GM23248 (cell line): ENCODE measurements around the gene RARG. TPM values are rescaled to one million over a fixed set of nuclear protein-coding genes. Genes with fewer than 3 reads are reported as not detected.
"Not testable (repeated sequence)": the region's sequence is repeated elsewhere in the genome, so short reads cannot be mapped to it uniquely, and the experiment has no call there.

ENCODE experiments used
- DNase-seq: peaks from one replicate; pipeline ENCODE4 v3.0.0-alpha.2; 2015
- H2AFZ ChIP-seq: fragments of 200-600 bp; sonication (generic); 2 replicates; pipeline ENCODE4 v1.6.1; 2016; ENCODE audit warnings: antibody characterized with exemption
- H3F3A ChIP-seq: fragments of 200-600 bp; sonication (generic); 2 replicates; pipeline ENCODE4 v1.6.1; 2016; ENCODE audit warnings: mild to moderate bottlenecking, antibody characterized with exemption, mixed run types; ENCODE audit not compliant: insufficient read depth
- H3K27ac ChIP-seq: fragments of 200-600 bp; sonication (generic); 2 replicates; pipeline ENCODE4 v1.5.1; 2016; ENCODE audit warnings: mild to moderate bottlenecking
- H3K27me3 ChIP-seq: fragments of 200-600 bp; sonication (generic); replicated peaks from 2 replicates; pipeline ENCODE4 v1.6.1; 2016; ENCODE audit warnings: mild to moderate bottlenecking; ENCODE audit not compliant: insufficient read depth
- H3K36me3 ChIP-seq: fragments of 200-600 bp; sonication (generic); 2 replicates; pipeline ENCODE4 v1.6.1; 2016; ENCODE audit warnings: low read depth, mild to moderate bottlenecking
- H3K4me1 ChIP-seq: fragments of 200-600 bp; sonication (generic); 2 replicates; pipeline ENCODE4 v1.6.1; 2016; ENCODE audit warnings: mild to moderate bottlenecking; ENCODE audit not compliant: insufficient read depth
- H3K4me2 ChIP-seq: fragments of 200-600 bp; sonication (generic); one replicate; pipeline ENCODE4 v1.6.1; 2016; ENCODE audit warnings: mild to moderate bottlenecking; ENCODE audit not compliant: unreplicated experiment
- H3K4me3 ChIP-seq: fragments of 200-600 bp; sonication (generic); 2 replicates; pipeline ENCODE4 v1.5.1; 2016; ENCODE audit warnings: mild to moderate bottlenecking
- H3K79me2 ChIP-seq: fragments of 200-600 bp; sonication (generic); 2 replicates; pipeline ENCODE4 v1.6.1; 2016; ENCODE audit warnings: mild to moderate bottlenecking; ENCODE audit not compliant: insufficient read depth
- H3K9ac ChIP-seq: fragments of 200-600 bp; sonication (generic); 2 replicates; pipeline ENCODE4 v1.6.1; 2016; ENCODE audit warnings: mild to moderate bottlenecking
- H3K9me2 ChIP-seq: fragments of 200-600 bp; sonication (generic); 2 replicates; pipeline ENCODE4 v1.6.1; 2016; ENCODE audit warnings: mixed run types, mild to moderate bottlenecking, moderate library complexity; ENCODE audit not compliant: insufficient read depth
- H3K9me3 ChIP-seq: fragments of 200-600 bp; sonication (generic); one replicate; pipeline ENCODE4 v1.6.1; 2017; ENCODE audit warnings: low read depth
- H4K20me1 ChIP-seq: fragments of 200-600 bp; sonication (generic); 2 replicates; pipeline ENCODE4 v1.6.0; 2016; ENCODE audit not compliant: insufficient read depth
- EZH2 ChIP-seq: fragments of 200-600 bp; sonication (generic); IDR thresholded peaks from 2 replicates; pipeline ENCODE4 v1.6.1; 2018; ENCODE audit warnings: antibody characterized with exemption, mild to moderate bottlenecking; ENCODE audit not compliant: insufficient read depth, poor library complexity, severe bottlenecking
- EZH2phosphoT487 ChIP-seq: fragments of 200-600 bp; sonication (generic); IDR thresholded peaks from 2 replicates; pipeline ENCODE4 v1.6.1; 2018; ENCODE audit warnings: antibody characterized with exemption, moderate library complexity, mild to moderate bottlenecking, low read depth; ENCODE audit not compliant: insufficient read depth
- WGBS, 2 experiments: methylation state at CpG; one replicate each; pipeline ENCODE4 v1.1.6; 2015 to 2017; ENCODE audit warnings: low lambda C conversion rate in 2 of 2, low coverage in 1 of 2; ENCODE audit errors: missing lambda C conversion rate in 2 of 2; 5-methylcytosine and 5-hydroxymethylcytosine counted together
- in situ Hi-C: fragments of 300-500 bp; cut with MboI; formaldehyde crosslinking; loops from 2 replicates; pipeline ENCODE4 v1.15.0; 2020
- polyA plus RNA-seq: library from polyadenylated mRNA; unstranded; fragments of >200 nt; fragmentation: Nextera tagmentation; extraction: Ambion mirVana; gene quantifications from 2 replicates; pipeline ENCODE4 v1.2.1, GENCODE V29; 2016
- total RNA-seq: library from RNA; depleted of rRNA; stranded (reverse); fragments of >200 nt; shearing (Covaris generic); gene quantifications from 2 replicates; pipeline ENCODE4 v1.2.3, GENCODE V29; 2014; rRNA removed

Gene RARG
- total and polyA plus RNA-seq, 2 experiments from 2014 or later: 75.3 to 116 TPM

- Histone ChIP-seq H3K4me2 (no peak overlapping the region), H3K36me3 (no peaks in the 10 kb centered on the region; the same call in none of the 2 replicates), H3K4me1 (peaks cover 8% of the 10 kb centered on the region), H3K9me2 (no peaks in the 10 kb centered on the region), H3F3A (0 out of 2 replicates have a peak, but pooled peaks cover 2% of the 10 kb centered on the region), H3K79me2 (no peaks in the 10 kb centered on the region), H2AFZ (no peak overlapping the region), H4K20me1 (no peaks in the 10 kb centered on the region), H3K9me3 (no peaks in the 10 kb centered on the region), H3K9ac (no peak overlapping the region), H3K4me3 (no peak overlapping the region), H3K27me3 (no peaks in the 10 kb centered on the region), H3K27ac (no peak overlapping the region)
- TF ChIP-seq EZH2phosphoT487: no peak
- TF ChIP-seq EZH2: no peak
- in situ Hi-C loops: no loop called here
- DNase-seq: no peak
Observed at GRCh38 chr12:53166837-53167236, 65.2 kb downstream of the RARG start.

DNA sequence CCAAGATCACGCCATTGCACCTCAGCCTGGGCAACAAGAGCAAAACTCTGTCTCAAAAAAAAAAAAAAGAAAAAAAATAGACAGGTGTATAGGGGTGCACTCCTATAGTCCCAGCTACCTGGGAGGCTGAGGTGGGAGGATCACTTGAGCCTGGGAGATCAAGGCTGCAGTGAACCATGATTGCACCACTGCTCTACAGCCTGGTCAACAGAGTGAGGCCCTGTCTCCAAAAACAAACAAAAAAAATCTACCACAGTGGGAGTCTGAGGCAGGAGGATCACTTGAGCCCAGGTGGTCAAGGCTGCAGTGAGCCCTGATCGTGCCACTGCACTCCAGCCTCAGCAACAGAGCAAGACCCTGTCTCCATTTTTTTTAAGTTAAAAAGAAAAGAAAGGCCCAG, 69.0 kb downstream of the RARG start:
- H3K4me3 ChIP-seq, H3K36me3 ChIP-seq, H3K79me2 ChIP-seq, H2AFZ ChIP-seq, H3K4me2 ChIP-seq, H3K4me1 ChIP-seq, H3K27ac ChIP-seq, H3F3A ChIP-seq, H3K9me2 ChIP-seq, H3K9me3 ChIP-seq, in situ Hi-C loops, H3K27me3 ChIP-seq, DNase-seq, H3K9ac ChIP-seq, H4K20me1 ChIP-seq: not testable (repeated sequence)
- 96% methylated on average over 2 of the region's 2 CpGs for WGBS, 2 experiments

GRCh38 chr12:53161119-53161911, 70.7 kb downstream of the RARG start:
- no peak overlapping the region for H3K4me3 ChIP-seq
- no peak overlapping the region for H3K27ac ChIP-seq
- no peaks in the 10 kb centered on the region for H3K27me3 ChIP-seq
- no peak for DNase-seq
- in situ Hi-C loops: no loop called here
- no peaks in the 10 kb centered on the region for H3K9me3 ChIP-seq
- H3K9me2 ChIP-seq: no peaks in the 10 kb centered on the region
- no peak overlapping the region for H3K4me2 ChIP-seq
- no peaks in the 10 kb centered on the region for H4K20me1 ChIP-seq
- no peaks in the 10 kb centered on the region for H3K79me2 ChIP-seq
- H3K36me3 ChIP-seq: peaks cover 11% of the 10 kb centered on the region
- no peak for TF ChIP-seq EZH2
- TF ChIP-seq EZH2phosphoT487: no peak
- H3K9ac ChIP-seq: no peak overlapping the region
- 89 to 93% methylated on average over 8 of the region's 8 CpGs for WGBS, 2 experiments
- no peak overlapping the region for H2AFZ ChIP-seq
- H3K4me1 ChIP-seq: no peaks in the 10 kb centered on the region
- H3F3A ChIP-seq: no peaks in the 10 kb centered on the region

GRCh38 chr12:53160673-53161072, 71.3 kb downstream of the RARG start:
- peaks cover 11% of the 10 kb centered on the region for H3K36me3 ChIP-seq
- no peak overlapping the region for H2AFZ ChIP-seq
- H4K20me1 ChIP-seq: no peaks in the 10 kb centered on the region
- H3K9me3 ChIP-seq: no peaks in the 10 kb centered on the region
- in situ Hi-C loops: no loop called here
- no peaks in the 10 kb centered on the region for H3F3A ChIP-seq
- H3K79me2 ChIP-seq: no peaks in the 10 kb centered on the region
- no peaks in the 10 kb centered on the region for H3K4me1 ChIP-seq
- peak; percentile 10 for DNase-seq
- no peaks in the 10 kb centered on the region for H3K27me3 ChIP-seq
- no peaks in the 10 kb centered on the region for H3K9me2 ChIP-seq
- no peak overlapping the region for H3K9ac ChIP-seq
- no peak overlapping the region for H3K4me2 ChIP-seq
- 77 to 83% methylated on average over 2 of the region's 2 CpGs for WGBS, 2 experiments
- no peak overlapping the region for H3K27ac ChIP-seq
- no peak for TF ChIP-seq EZH2phosphoT487
- TF ChIP-seq EZH2: no peak
- H3K4me3 ChIP-seq: no peak overlapping the region

Other genes with a start within 250 kb of the RARG start
- gene EIF4B, start 225.8 kb downstream of the RARG start, total RNA-seq: 436 and 501 TPM in 2 replicates
- gene EIF4B, start 225.8 kb downstream of the RARG start, polyA plus RNA-seq: 73.4 and 74.8 TPM in 2 replicates
- 41.6 and 48.6 TPM in 2 replicates for gene TNS2, start 182.1 kb downstream of the RARG start, total RNA-seq
- 24.1 and 26.1 TPM in 2 replicates for gene TNS2, start 182.1 kb downstream of the RARG start, polyA plus RNA-seq
- 42.5 and 48.7 TPM in 2 replicates for gene SPRYD3, start 152.8 kb downstream of the RARG start, total RNA-seq
- 54.7 and 55.5 TPM in 2 replicates for gene SPRYD3, start 152.8 kb downstream of the RARG start, polyA plus RNA-seq
- 1,132 and 1,614 TPM in 2 replicates for gene IGFBP6, start 134.5 kb downstream of the RARG start, total RNA-seq
- 1,827 and 1,899 TPM in 2 replicates for gene IGFBP6, start 134.5 kb downstream of the RARG start, polyA plus RNA-seq
- not detected in 2 replicates for gene SOAT2, start 128.7 kb downstream of the RARG start, total RNA-seq
- gene SOAT2, start 128.7 kb downstream of the RARG start, polyA plus RNA-seq: 0.33 and 0.43 TPM in 2 replicates
- 5.1 and 6.5 TPM in 2 replicates for gene ZNF740, start 51.5 kb downstream of the RARG start, total RNA-seq
- gene ZNF740, start 51.5 kb downstream of the RARG start, polyA plus RNA-seq: 2.8 and 3.9 TPM in 2 replicates
- gene CSAD, start 51.3 kb downstream of the RARG start, total RNA-seq: 13.4 and 14.2 TPM in 2 replicates
- 6.1 and 8.6 TPM in 2 replicates for gene CSAD, start 51.3 kb downstream of the RARG start, polyA plus RNA-seq
- gene ITGB7, start 25.0 kb downstream of the RARG start, total RNA-seq: 1.4 and 2.4 TPM in 2 replicates
- gene ITGB7, start 25.0 kb downstream of the RARG start, polyA plus RNA-seq: 0.84 and 1.2 TPM in 2 replicates
- 5.6 and 8.5 TPM in 2 replicates for gene ESPL1, start 36.1 kb upstream of the RARG start, total RNA-seq
- 2.0 and 3.3 TPM in 2 replicates for gene ESPL1, start 36.1 kb upstream of the RARG start, polyA plus RNA-seq
- 380 and 393 TPM in 2 replicates for gene PFDN5, start 63.3 kb upstream of the RARG start, total RNA-seq
- 609 and 625 TPM in 2 replicates for gene PFDN5, start 63.3 kb upstream of the RARG start, polyA plus RNA-seq
- 39.6 and 48.9 TPM in 2 replicates for gene MYG1, start 67.5 kb upstream of the RARG start, total RNA-seq
- gene MYG1, start 67.5 kb upstream of the RARG start, polyA plus RNA-seq: 47.8 and 52.4 TPM in 2 replicates
- 63.4 and 72.0 TPM in 2 replicates for gene AAAS, start 89.4 kb upstream of the RARG start, total RNA-seq
- 46.6 and 49.7 TPM in 2 replicates for gene AAAS, start 89.4 kb upstream of the RARG start, polyA plus RNA-seq
- not detected in 2 replicates for gene SP7, start 104.1 kb upstream of the RARG start, total RNA-seq
- gene SP7, start 104.1 kb upstream of the RARG start, polyA plus RNA-seq: not detected in 2 replicates
- gene SP1, start 148.0 kb upstream of the RARG start, total RNA-seq: 30.3 and 37.8 TPM in 2 replicates
- gene SP1, start 148.0 kb upstream of the RARG start, polyA plus RNA-seq: 3.6 and 3.8 TPM in 2 replicates
- gene AMHR2, start 191.6 kb upstream of the RARG start, total RNA-seq: not detected in 2 replicates
- not detected in 2 replicates for gene AMHR2, start 191.6 kb upstream of the RARG start, polyA plus RNA-seq
- gene PRR13, start 209.5 kb upstream of the RARG start, total RNA-seq: 35.3 and 42.4 TPM in 2 replicates
- gene PRR13, start 209.5 kb upstream of the RARG start, polyA plus RNA-seq: 217 and 221 TPM in 2 replicates
- 143 TPM in 2 replicates for gene PCBP2, start 219.9 kb upstream of the RARG start, total RNA-seq
- 94.3 and 100 TPM in 2 replicates for gene PCBP2, start 219.9 kb upstream of the RARG start, polyA plus RNA-seq